H1 (cell line): ENCODE results near the gene TMEM14C. TPM values are rescaled to one million over a fixed set of nuclear protein-coding genes. Genes with fewer than 3 reads are reported as not detected.

Source experiments
- BRCA1 ChIP-seq: IDR thresholded peaks from 2 replicates; pipeline ENCODE4 v1.6.1; 2012; ENCODE audit warnings: low read depth, low read length, improper control_type of control experiment
- CEBPB ChIP-seq: IDR thresholded peaks from 2 replicates; pipeline ENCODE4 v1.6.1; 2012; ENCODE audit warnings: low read depth, low read length
- POU5F1 ChIP-seq: IDR thresholded peaks from 2 replicates; pipeline ENCODE4 v1.6.1; 2011; ENCODE audit warnings: low read depth, mild to moderate bottlenecking, low read length, moderate library complexity
- SIRT6 ChIP-seq: IDR thresholded peaks from one replicate; pipeline ENCODE4 v1.7.1; 2012; ENCODE audit warnings: low read length, inconsistent platforms
- SP4 ChIP-seq: IDR thresholded peaks from 2 replicates; pipeline ENCODE4 v1.6.1; 2012; ENCODE audit warnings: low read length, inconsistent platforms
- SRF ChIP-seq: IDR thresholded peaks from 2 replicates; pipeline ENCODE4 v1.6.1; 2011; ENCODE audit warnings: mild to moderate bottlenecking, low read depth, low read length, moderate library complexity
- SUZ12 ChIP-seq: fragments of 200-600 bp; sonication (generic); IDR thresholded peaks from 2 replicates; pipeline ENCODE4 v1.6.1; 2012; ENCODE audit warnings: mild to moderate bottlenecking, inconsistent platforms, low read length, moderate library complexity, mixed read lengths
- TEAD4 ChIP-seq: IDR thresholded peaks from 2 replicates; pipeline ENCODE4 v1.6.1; 2012; ENCODE audit warnings: low read depth, low read length, inconsistent platforms, mixed read lengths
- polyA plus RNA-seq, 7 experiments: library from polyadenylated mRNA; depleted of rRNA in 3 of 7; stranded (reverse) in 5 of 7; unstranded in 2 of 7; fragments of >200 nt in 5 of 7; fragments of 200-250 nt in 2 of 7; gene quantifications; 1 replicate in 5 of 7; 2 replicates in 1 of 7; 4 replicates in 1 of 7; pipeline versions ENCODE4 v1.2.1 to v1.2.3, GENCODE V29; 2011 to 2013; ENCODE audit warnings: missing spikeins in 2 of 7, mixed read lengths in 2 of 7
- small RNA-seq: library from polyadenylated mRNA; stranded (forward); fragments of <200 nt; extraction: miRNeasy Mini kit (QIAGEN cat#:217004); gene quantifications from one replicate; pipeline ENCODE3, GENCODE V24; 2013; ENCODE audit not compliant: insufficient read depth
- total RNA-seq: library from RNA; stranded (reverse); fragmentation: NEBNext Ultra II Directional; extraction: Animal tissue kit (Norgen Biotek cat#: 25700); gene quantifications from 2 replicates; pipeline ENCODE4 v1.2.1, GENCODE V29; 2021
- TF ChIP-seq, protein P1 (sequence below), 3 experiments: IDR thresholded peaks; 1 replicate in 2 of 3; 2 replicates in 1 of 3; pipeline versions ENCODE4 v1.5.1 to v1.6.1; 2011; ENCODE audit warnings: low read length in 3 of 3, mild to moderate bottlenecking in 3 of 3, inconsistent platforms in 2 of 3, low read depth in 1 of 3, moderate library complexity in 1 of 3; ENCODE audit not compliant: insufficient read depth in 1 of 3; ENCODE audit errors: control extremely low read depth in 1 of 3

TMEM14C gene
- total and polyA plus RNA-seq, 2 of the 8 experiments (the other 6 are each of a cell fraction or from before 2014, with no cell fraction given): 116 to 157 TPM

DNA sequence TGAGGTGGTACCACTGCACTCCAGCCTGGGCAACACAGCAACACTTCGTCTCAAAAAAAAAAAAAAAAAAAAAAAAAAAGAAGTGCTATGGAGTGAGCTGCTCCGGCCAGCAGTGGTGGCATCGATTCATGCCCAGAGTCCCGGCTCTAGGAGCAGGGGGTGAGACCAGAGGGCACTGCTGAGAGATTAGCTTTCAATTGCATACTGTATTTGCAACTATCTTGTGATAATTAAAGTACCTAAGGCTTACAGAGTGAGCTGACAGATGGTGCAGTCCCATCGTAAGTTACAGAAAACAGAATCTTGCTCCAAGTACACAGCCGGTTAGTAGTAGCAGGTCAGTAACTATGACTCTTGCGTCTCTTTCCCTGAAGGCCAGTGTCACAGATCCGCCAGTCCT, 56.2 kb downstream of the TMEM14C start (continued):
- TF ChIP-seq, protein P1, sequence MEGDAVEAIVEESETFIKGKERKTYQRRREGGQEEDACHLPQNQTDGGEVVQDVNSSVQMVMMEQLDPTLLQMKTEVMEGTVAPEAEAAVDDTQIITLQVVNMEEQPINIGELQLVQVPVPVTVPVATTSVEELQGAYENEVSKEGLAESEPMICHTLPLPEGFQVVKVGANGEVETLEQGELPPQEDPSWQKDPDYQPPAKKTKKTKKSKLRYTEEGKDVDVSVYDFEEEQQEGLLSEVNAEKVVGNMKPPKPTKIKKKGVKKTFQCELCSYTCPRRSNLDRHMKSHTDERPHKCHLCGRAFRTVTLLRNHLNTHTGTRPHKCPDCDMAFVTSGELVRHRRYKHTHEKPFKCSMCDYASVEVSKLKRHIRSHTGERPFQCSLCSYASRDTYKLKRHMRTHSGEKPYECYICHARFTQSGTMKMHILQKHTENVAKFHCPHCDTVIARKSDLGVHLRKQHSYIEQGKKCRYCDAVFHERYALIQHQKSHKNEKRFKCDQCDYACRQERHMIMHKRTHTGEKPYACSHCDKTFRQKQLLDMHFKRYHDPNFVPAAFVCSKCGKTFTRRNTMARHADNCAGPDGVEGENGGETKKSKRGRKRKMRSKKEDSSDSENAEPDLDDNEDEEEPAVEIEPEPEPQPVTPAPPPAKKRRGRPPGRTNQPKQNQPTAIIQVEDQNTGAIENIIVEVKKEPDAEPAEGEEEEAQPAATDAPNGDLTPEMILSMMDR (IDR thresholded peaks at IDR 0.05; ENCODE audit: control extremely low read depth in 1 of 3, insufficient read depth in 1 of 3, low read depth in 1 of 3, low read length in 3 of 3): no peak
- no peak for TF ChIP-seq SIRT6
- TF ChIP-seq SP4: no peak
- TF ChIP-seq TEAD4: no peak
- TF ChIP-seq POU5F1: no peak
- no peak for TF ChIP-seq SRF
- TF ChIP-seq SUZ12: no peak
- TF ChIP-seq CEBPB: no peak
- no peak for TF ChIP-seq BRCA1

Small RNA genes within 50 kb of the gene (small RNA-seq; reads per million reads assigned to genes)
- not detected for gene RF00019
- 0.69 reads per million for gene RNA5SP203

Other genes with a start within 250 kb of the TMEM14C start
- gene GCNT2, start 201.7 kb upstream of the TMEM14C start, total RNA-seq: 52.5 and 54.3 TPM in 2 replicates
- 14.4 and 19.3 TPM in 2 replicates for gene GCNT2, start 201.7 kb upstream of the TMEM14C start, polyA plus RNA-seq (2011; rRNA removed)
- gene C6orf52, start 28.5 kb upstream of the TMEM14C start, total RNA-seq: 1.1 and 1.5 TPM in 2 replicates
- 1.5 and 3.1 TPM in 2 replicates for gene C6orf52, start 28.5 kb upstream of the TMEM14C start, polyA plus RNA-seq (2011; rRNA removed)
- gene PAK1IP1, start 28.1 kb upstream of the TMEM14C start, total RNA-seq: 43.6 and 46.4 TPM in 2 replicates
- 13.2 and 19.7 TPM in 2 replicates for gene PAK1IP1, start 28.1 kb upstream of the TMEM14C start, polyA plus RNA-seq (2011; rRNA removed)
- 83.8 and 84.6 TPM in 2 replicates for gene TMEM14B, start 24.7 kb downstream of the TMEM14C start, total RNA-seq
- gene TMEM14B, start 24.7 kb downstream of the TMEM14C start, polyA plus RNA-seq (2011; rRNA removed): 74.4 and 109 TPM in 2 replicates
- gene MAK, start 115.5 kb downstream of the TMEM14C start, total RNA-seq: 0.33 and 0.37 TPM in 2 replicates
- 0.03 and 0.08 TPM in 2 replicates for gene MAK, start 115.5 kb downstream of the TMEM14C start, polyA plus RNA-seq (2011; rRNA removed)
- gene GCM2, start 159.0 kb downstream of the TMEM14C start, total RNA-seq: 0.17 TPM in 1 of 2 replicates, not detected in the other
- gene GCM2, start 159.0 kb downstream of the TMEM14C start, polyA plus RNA-seq (2011; rRNA removed): 0.09 and 0.14 TPM in 2 replicates
- gene SYCP2L, start 164.0 kb downstream of the TMEM14C start, total RNA-seq: 3.2 and 4.2 TPM in 2 replicates
- 1.3 and 1.7 TPM in 2 replicates for gene SYCP2L, start 164.0 kb downstream of the TMEM14C start, polyA plus RNA-seq (2011; rRNA removed)